K562 (cell line): Measurements from ENCODE around the gene CHSY1.

Source experiments
- NRF1 ChIP-seq, 2 experiments: fragments of 450-650 bp; IDR thresholded peaks in 1 of 2; conservative IDR thresholded peaks in 1 of 2; 2 replicates each; pipeline ENCODE4 v1.6.1; 2014; ENCODE audit warnings: mild to moderate bottlenecking in 2 of 2
- RCOR1 ChIP-seq, 2 experiments: IDR thresholded peaks; 2 replicates each; pipeline ENCODE4 v1.6.1; 2012; ENCODE audit warnings: low read depth in 2 of 2, low read length in 2 of 2, borderline replicate concordance in 1 of 2, improper control_type of control experiment in 1 of 2
- ZNF699 ChIP-seq: fragments of 250-450 bp; sonication (Bioruptor Pico); IDR thresholded peaks from 2 replicates; pipeline ENCODE4 v1.8.0; 2021; ENCODE audit warnings: mild to moderate bottlenecking, moderate library complexity; ENCODE audit not compliant: insufficient replicate concordance
- ZSCAN32 ChIP-seq: fragments of 450-650 bp; formaldehyde crosslinking; IDR thresholded peaks from 2 replicates; pipeline ENCODE4 v1.4.0; 2020; ENCODE audit warnings: mild to moderate bottlenecking, moderate library complexity
- ZZZ3 ChIP-seq: fragments of 450-650 bp; IDR thresholded peaks from 2 replicates; pipeline ENCODE4 v1.6.1; 2016; ENCODE audit warnings: antibody characterized with exemption, mild to moderate bottlenecking, moderate library complexity
- TF ChIP-seq, protein P1 (sequence below): fragments of 450-650 bp; IDR thresholded peaks from 2 replicates; pipeline ENCODE4 v1.6.1; 2016
- TF ChIP-seq, protein P2 (sequence below), 3 experiments: IDR thresholded peaks in 2 of 3; conservative IDR thresholded peaks in 1 of 3; 2 replicates each; pipeline ENCODE4 v1.5.1; 2011 to 2012; ENCODE audit warnings: low read length in 3 of 3, mild to moderate bottlenecking in 3 of 3, control low read depth in 2 of 3, improper control_type of control experiment in 1 of 3, inconsistent platforms in 1 of 3, low read depth in 1 of 3, mixed read lengths in 1 of 3, moderate library complexity in 1 of 3; ENCODE audit not compliant: insufficient read depth in 2 of 3
- TF ChIP-seq, protein P3 (sequence below), 2 experiments: fragments of 450-650 bp; formaldehyde crosslinking in 1 of 2; IDR thresholded peaks; 2 replicates each; pipeline versions ENCODE4 v1.4.0 to v1.6.1; 2014 to 2020; ENCODE audit warnings: mild to moderate bottlenecking in 2 of 2, borderline replicate concordance in 1 of 2, low read depth in 1 of 2

DNA sequence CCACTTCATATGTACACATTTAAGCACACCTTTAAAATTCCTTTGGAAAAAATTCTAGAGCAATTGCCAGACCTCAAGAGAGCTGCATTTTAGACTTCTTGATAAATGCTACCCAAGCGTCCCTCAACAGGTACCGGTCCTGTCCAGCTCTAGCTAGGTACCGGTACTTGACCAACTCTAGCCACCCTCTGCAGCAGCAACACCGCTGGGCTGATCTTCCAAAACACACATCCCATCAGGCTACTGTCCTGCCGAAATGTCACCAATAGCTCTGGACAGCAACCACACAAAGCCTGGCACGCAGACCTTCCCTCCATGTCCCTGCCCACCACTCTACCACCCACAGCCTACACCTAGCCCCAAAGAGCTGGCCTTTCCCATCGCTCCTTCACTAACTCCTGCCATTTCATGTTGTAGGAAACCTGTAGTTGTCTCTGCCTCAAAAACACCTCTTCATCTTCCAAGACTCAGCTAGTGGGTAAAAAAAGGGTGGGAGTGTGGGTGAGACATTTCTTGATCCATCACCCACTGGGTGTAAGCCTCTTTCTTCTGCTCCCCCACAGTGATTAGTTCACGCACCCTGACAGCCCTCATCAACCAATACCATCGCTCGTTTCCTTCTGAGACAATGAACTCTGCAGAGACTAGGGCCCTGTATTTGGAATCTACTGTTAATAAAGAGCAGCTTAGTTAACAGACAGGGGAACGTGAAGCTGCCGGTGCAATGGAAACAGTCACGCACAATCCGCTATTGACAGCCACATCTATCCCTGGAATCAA lies 6.8 kb downstream of the CHSY1 start:
- TF ChIP-seq NRF1 (conservative IDR thresholded peaks at IDR 0.05 in 1 of 2, IDR thresholded peaks at IDR 0.05 in 1 of 2) (no peak), ZSCAN32 (no peak), RCOR1 (IDR thresholded peaks at IDR 0.05; ENCODE audit: borderline replicate concordance in 1 of 2, low read depth in 2 of 2, low read length in 2 of 2) (no peak), ZZZ3 (no peak), ZNF699 (CRISPR knock-in tag) (no peak)
- TF ChIP-seq, protein P1, sequence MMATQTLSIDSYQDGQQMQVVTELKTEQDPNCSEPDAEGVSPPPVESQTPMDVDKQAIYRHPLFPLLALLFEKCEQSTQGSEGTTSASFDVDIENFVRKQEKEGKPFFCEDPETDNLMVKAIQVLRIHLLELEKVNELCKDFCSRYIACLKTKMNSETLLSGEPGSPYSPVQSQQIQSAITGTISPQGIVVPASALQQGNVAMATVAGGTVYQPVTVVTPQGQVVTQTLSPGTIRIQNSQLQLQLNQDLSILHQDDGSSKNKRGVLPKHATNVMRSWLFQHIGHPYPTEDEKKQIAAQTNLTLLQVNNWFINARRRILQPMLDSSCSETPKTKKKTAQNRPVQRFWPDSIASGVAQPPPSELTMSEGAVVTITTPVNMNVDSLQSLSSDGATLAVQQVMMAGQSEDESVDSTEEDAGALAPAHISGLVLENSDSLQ: no peak
- TF ChIP-seq, protein P2, sequence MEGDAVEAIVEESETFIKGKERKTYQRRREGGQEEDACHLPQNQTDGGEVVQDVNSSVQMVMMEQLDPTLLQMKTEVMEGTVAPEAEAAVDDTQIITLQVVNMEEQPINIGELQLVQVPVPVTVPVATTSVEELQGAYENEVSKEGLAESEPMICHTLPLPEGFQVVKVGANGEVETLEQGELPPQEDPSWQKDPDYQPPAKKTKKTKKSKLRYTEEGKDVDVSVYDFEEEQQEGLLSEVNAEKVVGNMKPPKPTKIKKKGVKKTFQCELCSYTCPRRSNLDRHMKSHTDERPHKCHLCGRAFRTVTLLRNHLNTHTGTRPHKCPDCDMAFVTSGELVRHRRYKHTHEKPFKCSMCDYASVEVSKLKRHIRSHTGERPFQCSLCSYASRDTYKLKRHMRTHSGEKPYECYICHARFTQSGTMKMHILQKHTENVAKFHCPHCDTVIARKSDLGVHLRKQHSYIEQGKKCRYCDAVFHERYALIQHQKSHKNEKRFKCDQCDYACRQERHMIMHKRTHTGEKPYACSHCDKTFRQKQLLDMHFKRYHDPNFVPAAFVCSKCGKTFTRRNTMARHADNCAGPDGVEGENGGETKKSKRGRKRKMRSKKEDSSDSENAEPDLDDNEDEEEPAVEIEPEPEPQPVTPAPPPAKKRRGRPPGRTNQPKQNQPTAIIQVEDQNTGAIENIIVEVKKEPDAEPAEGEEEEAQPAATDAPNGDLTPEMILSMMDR (IDR thresholded peaks at IDR 0.05 in 2 of 3, conservative IDR thresholded peaks at IDR 0.05 in 1 of 3; ENCODE audit: insufficient read depth in 2 of 3, low read depth in 1 of 3, low read length in 3 of 3): no peak
- TF ChIP-seq, protein P3, sequence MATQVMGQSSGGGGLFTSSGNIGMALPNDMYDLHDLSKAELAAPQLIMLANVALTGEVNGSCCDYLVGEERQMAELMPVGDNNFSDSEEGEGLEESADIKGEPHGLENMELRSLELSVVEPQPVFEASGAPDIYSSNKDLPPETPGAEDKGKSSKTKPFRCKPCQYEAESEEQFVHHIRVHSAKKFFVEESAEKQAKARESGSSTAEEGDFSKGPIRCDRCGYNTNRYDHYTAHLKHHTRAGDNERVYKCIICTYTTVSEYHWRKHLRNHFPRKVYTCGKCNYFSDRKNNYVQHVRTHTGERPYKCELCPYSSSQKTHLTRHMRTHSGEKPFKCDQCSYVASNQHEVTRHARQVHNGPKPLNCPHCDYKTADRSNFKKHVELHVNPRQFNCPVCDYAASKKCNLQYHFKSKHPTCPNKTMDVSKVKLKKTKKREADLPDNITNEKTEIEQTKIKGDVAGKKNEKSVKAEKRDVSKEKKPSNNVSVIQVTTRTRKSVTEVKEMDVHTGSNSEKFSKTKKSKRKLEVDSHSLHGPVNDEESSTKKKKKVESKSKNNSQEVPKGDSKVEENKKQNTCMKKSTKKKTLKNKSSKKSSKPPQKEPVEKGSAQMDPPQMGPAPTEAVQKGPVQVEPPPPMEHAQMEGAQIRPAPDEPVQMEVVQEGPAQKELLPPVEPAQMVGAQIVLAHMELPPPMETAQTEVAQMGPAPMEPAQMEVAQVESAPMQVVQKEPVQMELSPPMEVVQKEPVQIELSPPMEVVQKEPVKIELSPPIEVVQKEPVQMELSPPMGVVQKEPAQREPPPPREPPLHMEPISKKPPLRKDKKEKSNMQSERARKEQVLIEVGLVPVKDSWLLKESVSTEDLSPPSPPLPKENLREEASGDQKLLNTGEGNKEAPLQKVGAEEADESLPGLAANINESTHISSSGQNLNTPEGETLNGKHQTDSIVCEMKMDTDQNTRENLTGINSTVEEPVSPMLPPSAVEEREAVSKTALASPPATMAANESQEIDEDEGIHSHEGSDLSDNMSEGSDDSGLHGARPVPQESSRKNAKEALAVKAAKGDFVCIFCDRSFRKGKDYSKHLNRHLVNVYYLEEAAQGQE (IDR thresholded peaks at IDR 0.05; ENCODE audit: borderline replicate concordance): no peak
- TF ChIP-seq, protein P3 (CRISPR knock-in tag; IDR thresholded peaks at IDR 0.05; ENCODE audit: low read depth): no peak
